Fibroblast of lung (primary cell): ENCODE results near the gene XPR1. TPM values are rescaled to one million over a fixed set of nuclear protein-coding genes. Genes with fewer than 3 reads are reported as not detected.

Experiments
- DNase-seq, 2 donors: peaks; one replicate each; pipeline versions ENCODE4 v3.0.0 to v3.0.0-alpha.2; 2010; ENCODE audit warnings: low read depth in 2 of 2
- H2AFZ ChIP-seq: 2 replicates; pipeline ENCODE4 v1.5.1; 2012; ENCODE audit warnings: low read length, control low read depth, inconsistent platforms
- H3K27ac ChIP-seq: 2 replicates; pipeline ENCODE4 v1.5.1; 2011; ENCODE audit warnings: low read length, control low read depth; ENCODE audit not compliant: insufficient read depth
- H3K27me3 ChIP-seq: 2 replicates; pipeline ENCODE4 v1.5.1; 2011; ENCODE audit warnings: mild to moderate bottlenecking, low read length; ENCODE audit not compliant: control insufficient read depth, insufficient read depth
- H3K36me3 ChIP-seq: 2 replicates; pipeline ENCODE4 v1.5.1; 2011; ENCODE audit warnings: low read length; ENCODE audit not compliant: control insufficient read depth, insufficient read depth
- H3K4me1 ChIP-seq: 2 replicates; pipeline ENCODE4 v1.5.1; 2011; ENCODE audit warnings: low read length; ENCODE audit not compliant: control insufficient read depth, insufficient read depth; ENCODE audit errors: extremely low read depth
- H3K4me2 ChIP-seq: 2 replicates; pipeline ENCODE4 v1.5.1; 2011; ENCODE audit warnings: low read length, control low read depth; ENCODE audit not compliant: insufficient read depth; ENCODE audit errors: extremely low read depth
- H3K4me3 ChIP-seq, 4 experiments: fragments of 200-600 bp in 1 of 4; sonication (generic) in 1 of 4; replicated peaks in 1 of 4; 2 replicates each; pipeline ENCODE4 v1.5.1; 2011 to 2016; ENCODE audit warnings: low read length in 4 of 4, low read depth in 3 of 4, mild to moderate bottlenecking in 3 of 4, control low read depth in 2 of 4, inconsistent platforms in 1 of 4, mixed read lengths in 1 of 4; ENCODE audit not compliant: insufficient read depth in 1 of 4; ENCODE audit errors: control extremely low read depth in 1 of 4
- H3K79me2 ChIP-seq: 2 replicates; pipeline ENCODE4 v1.5.1; 2012; ENCODE audit warnings: mild to moderate bottlenecking, low read length, inconsistent platforms; ENCODE audit not compliant: control insufficient read depth, insufficient read depth
- H3K9ac ChIP-seq: 2 replicates; pipeline ENCODE4 v1.5.1; 2011; ENCODE audit warnings: mild to moderate bottlenecking, low read length, control low read depth; ENCODE audit not compliant: insufficient read depth
- H3K9me3 ChIP-seq: 2 replicates; pipeline ENCODE4 v1.5.1; 2012; ENCODE audit warnings: low read depth, low read length; ENCODE audit not compliant: control insufficient read depth, insufficient read depth
- H4K20me1 ChIP-seq: 2 replicates; pipeline ENCODE4 v1.5.1; 2011; ENCODE audit warnings: low read length; ENCODE audit not compliant: control insufficient read depth, insufficient read depth; ENCODE audit errors: extremely low read depth
- CTCF ChIP-seq, 2 donors: IDR thresholded peaks in 1 of 2; conservative IDR thresholded peaks in 1 of 2; 1 replicate in 1 of 2; 2 replicates in 1 of 2; pipeline ENCODE4 v1.5.1; 2011 to 2012; ENCODE audit warnings: low read length in 2 of 2, control low read depth in 1 of 2, inconsistent platforms in 1 of 2, low read depth in 1 of 2, mild to moderate bottlenecking in 1 of 2
- EZH2 ChIP-seq: IDR thresholded peaks from 2 replicates; pipeline ENCODE4 v1.5.1; 2012; ENCODE audit warnings: low read length, control low read depth, mild to moderate bottlenecking; ENCODE audit errors: missing control alignments
- polyA plus RNA-seq, 2 donors: library from polyadenylated mRNA; depleted of rRNA in 1 of 2; stranded (reverse) in 1 of 2; unstranded in 1 of 2; fragments of >200 nt; gene quantifications; 2 replicates each; pipeline ENCODE4 v1.2.1, GENCODE V29; 2011 to 2012; ENCODE audit warnings: missing spikeins in 1 of 2
- total RNA-seq: library from RNA; depleted of rRNA; stranded (reverse); fragments of >200 nt; gene quantifications from 2 replicates; pipeline ENCODE4 v1.2.1, GENCODE V29; 2014

XPR1 gene
- total and polyA plus RNA-seq, 2 donors (not counting 1 experiment from before 2014, with no cell fraction given), result 18.4 to 31.5 TPM

GRCh38 chr1:180849031-180849775 is 217.4 kb downstream of the XPR1 start:
- no peaks in the 10 kb centered on the region for H3K79me2 ChIP-seq
- H3K9me3 ChIP-seq, result no peaks in the 10 kb centered on the region
- H3K27me3 ChIP-seq, result no peaks in the 10 kb centered on the region
- H3K36me3 ChIP-seq, result no peaks in the 10 kb centered on the region
- TF ChIP-seq CTCF (conservative IDR thresholded peaks at IDR 0.05 in 1 of 2, IDR thresholded peaks at IDR 0.05 in 1 of 2; ENCODE audit: low read depth in 1 of 2, low read length in 2 of 2), result no peak
- TF ChIP-seq EZH2, result no peak
- no peak overlapping the region for H2AFZ ChIP-seq
- DNase-seq, result no peak
- no peak overlapping the region for H3K9ac ChIP-seq
- H3K4me3 ChIP-seq, result no peak overlapping the region
- H3K4me1 ChIP-seq, result no peaks in the 10 kb centered on the region
- no peaks in the 10 kb centered on the region for H4K20me1 ChIP-seq
- H3K27ac ChIP-seq, result no peak overlapping the region
- no peak overlapping the region for H3K4me2 ChIP-seq

DNA sequence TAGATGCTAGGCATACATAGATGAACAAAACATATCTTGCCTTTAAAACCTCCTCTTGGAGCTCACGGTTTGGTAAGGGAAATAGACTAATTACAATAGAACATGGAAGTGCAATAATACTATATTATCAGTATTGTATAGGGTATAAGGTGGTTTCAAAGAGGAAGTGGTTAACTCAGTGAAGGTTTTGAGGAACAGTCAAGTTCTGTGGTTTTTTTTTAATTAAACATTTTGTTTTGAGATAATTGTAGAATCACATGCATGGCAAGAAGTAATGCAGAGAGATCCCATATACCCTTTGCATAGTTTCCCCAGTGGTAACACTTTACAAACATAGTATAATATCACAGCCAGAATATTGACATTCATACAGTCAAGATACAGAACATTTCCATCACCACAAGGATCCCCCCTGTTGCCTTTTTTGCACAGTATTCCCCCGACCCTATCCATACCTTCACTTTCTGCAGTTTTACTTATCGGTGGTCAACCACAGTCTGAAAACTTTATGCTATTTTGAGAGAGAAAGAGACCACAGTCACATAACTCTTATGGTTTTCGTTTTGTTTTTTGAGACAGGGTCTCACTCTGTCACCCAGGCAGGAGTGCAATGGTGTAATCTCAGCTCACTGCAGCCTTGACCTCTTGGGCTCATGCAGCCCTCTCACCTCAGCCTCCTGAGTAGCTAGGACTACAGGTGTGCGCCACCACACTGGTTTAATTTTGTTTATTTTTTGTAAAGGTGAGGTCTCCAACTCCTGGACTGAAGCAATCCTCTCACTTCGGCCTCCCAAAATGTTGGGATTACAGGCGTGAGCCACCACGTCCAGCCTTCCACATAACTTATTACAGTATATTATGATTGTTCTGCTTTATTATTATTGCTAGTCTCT is 220.4 kb downstream of the XPR1 start:
- H3K36me3 ChIP-seq, result no peaks in the 10 kb centered on the region
- no peak for TF ChIP-seq EZH2
- no peak for TF ChIP-seq CTCF (conservative IDR thresholded peaks at IDR 0.05 in 1 of 2, IDR thresholded peaks at IDR 0.05 in 1 of 2; ENCODE audit: low read depth in 1 of 2, low read length in 2 of 2)
- H3K9me3 ChIP-seq, result no peaks in the 10 kb centered on the region

GRCh38 chr1:180854001-180854400 is 222.2 kb downstream of the XPR1 start:
- Histone ChIP-seq H3K27ac (no peak overlapping the region), H3K27me3 (no peaks in the 10 kb centered on the region), H3K4me2 (no peak overlapping the region), H3K4me3 (no peak overlapping the region), H3K36me3 (no peaks in the 10 kb centered on the region), H4K20me1 (no peaks in the 10 kb centered on the region), H2AFZ (no peak overlapping the region), H3K9me3 (no peaks in the 10 kb centered on the region), H3K9ac (no peak overlapping the region), H3K79me2 (no peaks in the 10 kb centered on the region), H3K4me1 (no peaks in the 10 kb centered on the region)
- no peak for TF ChIP-seq CTCF (conservative IDR thresholded peaks at IDR 0.05 in 1 of 2, IDR thresholded peaks at IDR 0.05 in 1 of 2; ENCODE audit: low read depth in 1 of 2, low read length in 2 of 2)
- TF ChIP-seq EZH2, result no peak
- DNase-seq, result peak in 1 of 2 donors; percentile 27

More for the DNA sequence above, 220.4 kb downstream of the XPR1 start:
- no peak overlapping the region for H3K4me2 ChIP-seq
- no peak overlapping the region for H3K27ac ChIP-seq
- H2AFZ ChIP-seq, result no peak overlapping the region
- H3K4me3 ChIP-seq, result no peak overlapping the region
- no peak overlapping the region for H3K9ac ChIP-seq
- no peaks in the 10 kb centered on the region for H3K27me3 ChIP-seq
- no peak for DNase-seq
- H3K4me1 ChIP-seq, result no peaks in the 10 kb centered on the region
- H3K79me2 ChIP-seq, result no peaks in the 10 kb centered on the region
- no peaks in the 10 kb centered on the region for H4K20me1 ChIP-seq
